ENCODE data around the gene SETMAR.

Gene SETMAR

DNA sequence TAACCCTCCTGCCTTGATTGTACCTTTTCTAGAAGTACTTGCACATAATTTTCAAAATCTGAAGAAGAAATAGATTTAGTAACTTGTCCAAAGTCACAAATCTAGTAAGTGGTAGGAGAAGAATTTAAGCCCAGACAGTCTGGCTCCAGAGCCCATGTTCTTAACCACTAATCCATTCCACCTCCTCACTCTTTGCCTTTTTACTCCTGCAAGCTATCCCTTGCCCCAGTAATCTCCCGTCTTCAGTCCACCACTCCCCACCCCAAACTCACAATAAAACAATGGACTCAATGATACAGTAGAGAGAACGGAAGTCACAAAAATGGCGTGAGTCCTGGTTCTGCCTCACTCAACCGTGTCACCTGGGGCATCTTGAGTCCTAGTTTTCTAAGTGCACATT, 48.7 kb downstream of the SETMAR start:
- H3K9me3 ChIP-seq (ENCODE audit: insufficient read depth, low read length): no peaks in the 10 kb centered on the region
- no peaks in the 10 kb centered on the region for H4K20me1 ChIP-seq (ENCODE audit: insufficient read depth, low read length)
- no peak overlapping the region for H3K4me3 ChIP-seq (ENCODE audit: low read length)
- H3K27me3 ChIP-seq (ENCODE audit: low read depth, low read length): no peaks in the 10 kb centered on the region
- TF ChIP-seq CTCF (IDR thresholded peaks at IDR 0.05; ENCODE audit: low read depth, low read length) (no peak), EZH2phosphoT487 (IDR thresholded peaks at IDR 0.05; ENCODE audit: low read depth) (no peak)
- no peak overlapping the region for H3K9ac ChIP-seq (ENCODE audit: low read length)
- H3K4me2 ChIP-seq (ENCODE audit: low read length): no peak overlapping the region
- H3K4me1 ChIP-seq (ENCODE audit: low read length): no peaks in the 10 kb centered on the region
- no peak overlapping the region for H3K27ac ChIP-seq (ENCODE audit: low read length)
- no peaks in the 10 kb centered on the region for H3K36me3 ChIP-seq (replicated peaks; ENCODE audit: low read depth, low read length)
- H2AFZ ChIP-seq (ENCODE audit: low read depth, low read length): no peak overlapping the region
- H3K79me2 ChIP-seq (ENCODE audit: low read length): no peaks in the 10 kb centered on the region

- no peak overlapping the region for H2AFZ ChIP-seq (ENCODE audit: low read depth, low read length)
- H3K79me2 ChIP-seq (ENCODE audit: low read length): no peaks in the 10 kb centered on the region
- H3K9me3 ChIP-seq (ENCODE audit: insufficient read depth, low read length): no peaks in the 10 kb centered on the region
- no peak overlapping the region for H3K9ac ChIP-seq (ENCODE audit: low read length)
- H3K4me1 ChIP-seq (ENCODE audit: low read length): no peaks in the 10 kb centered on the region
- H4K20me1 ChIP-seq (ENCODE audit: insufficient read depth, low read length): no peaks in the 10 kb centered on the region
- H3K27ac ChIP-seq (ENCODE audit: low read length): no peak overlapping the region
- TF ChIP-seq CTCF (IDR thresholded peaks at IDR 0.05; ENCODE audit: low read depth, low read length) (no peak), EZH2phosphoT487 (IDR thresholded peaks at IDR 0.05; ENCODE audit: low read depth) (no peak)
- no peaks in the 10 kb centered on the region for H3K27me3 ChIP-seq (ENCODE audit: low read depth, low read length)
- no peak overlapping the region for H3K4me2 ChIP-seq (ENCODE audit: low read length)
- no peak overlapping the region for H3K4me3 ChIP-seq (ENCODE audit: low read length)
- H3K36me3 ChIP-seq (replicated peaks; ENCODE audit: low read depth, low read length): no peaks in the 10 kb centered on the region
These were observed 52.4 kb downstream of the SETMAR start for GRCh38 chr3:4355401-4356219.

DNA sequence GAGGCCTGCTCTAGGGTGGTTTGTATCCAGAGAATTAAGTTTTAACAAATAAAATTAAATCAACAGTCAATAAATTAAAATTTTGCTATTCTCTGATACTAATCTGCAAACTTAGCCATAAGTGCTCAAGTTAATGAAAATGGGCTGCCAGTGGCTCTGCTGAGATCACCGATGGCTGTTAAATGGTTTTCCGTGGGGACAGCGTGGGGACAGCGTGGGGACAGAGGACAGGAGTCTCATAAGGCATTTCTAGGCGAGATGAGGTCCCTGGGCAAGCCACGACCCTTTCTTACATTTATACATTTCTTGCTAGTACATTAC, 53.0 kb downstream of the SETMAR start:
- TF ChIP-seq EZH2phosphoT487 (IDR thresholded peaks at IDR 0.05; ENCODE audit: low read depth) (no peak), CTCF (IDR thresholded peaks at IDR 0.05; ENCODE audit: low read depth, low read length) (no peak)
- Histone ChIP-seq H2AFZ (ENCODE audit: low read depth, low read length) (no peak overlapping the region), H3K9ac (ENCODE audit: low read length) (no peak overlapping the region), H3K4me1 (ENCODE audit: low read length) (no peaks in the 10 kb centered on the region), H3K27ac (ENCODE audit: low read length) (no peak overlapping the region), H3K4me2 (ENCODE audit: low read length) (no peak overlapping the region), H4K20me1 (ENCODE audit: insufficient read depth, low read length) (no peaks in the 10 kb centered on the region), H3K9me3 (ENCODE audit: insufficient read depth, low read length) (no peaks in the 10 kb centered on the region), H3K36me3 (replicated peaks; ENCODE audit: low read depth, low read length) (no peaks in the 10 kb centered on the region), H3K4me3 (ENCODE audit: low read length) (no peak overlapping the region), H3K79me2 (ENCODE audit: low read length) (no peaks in the 10 kb centered on the region), H3K27me3 (ENCODE audit: low read depth, low read length) (no peaks in the 10 kb centered on the region)

DNA sequence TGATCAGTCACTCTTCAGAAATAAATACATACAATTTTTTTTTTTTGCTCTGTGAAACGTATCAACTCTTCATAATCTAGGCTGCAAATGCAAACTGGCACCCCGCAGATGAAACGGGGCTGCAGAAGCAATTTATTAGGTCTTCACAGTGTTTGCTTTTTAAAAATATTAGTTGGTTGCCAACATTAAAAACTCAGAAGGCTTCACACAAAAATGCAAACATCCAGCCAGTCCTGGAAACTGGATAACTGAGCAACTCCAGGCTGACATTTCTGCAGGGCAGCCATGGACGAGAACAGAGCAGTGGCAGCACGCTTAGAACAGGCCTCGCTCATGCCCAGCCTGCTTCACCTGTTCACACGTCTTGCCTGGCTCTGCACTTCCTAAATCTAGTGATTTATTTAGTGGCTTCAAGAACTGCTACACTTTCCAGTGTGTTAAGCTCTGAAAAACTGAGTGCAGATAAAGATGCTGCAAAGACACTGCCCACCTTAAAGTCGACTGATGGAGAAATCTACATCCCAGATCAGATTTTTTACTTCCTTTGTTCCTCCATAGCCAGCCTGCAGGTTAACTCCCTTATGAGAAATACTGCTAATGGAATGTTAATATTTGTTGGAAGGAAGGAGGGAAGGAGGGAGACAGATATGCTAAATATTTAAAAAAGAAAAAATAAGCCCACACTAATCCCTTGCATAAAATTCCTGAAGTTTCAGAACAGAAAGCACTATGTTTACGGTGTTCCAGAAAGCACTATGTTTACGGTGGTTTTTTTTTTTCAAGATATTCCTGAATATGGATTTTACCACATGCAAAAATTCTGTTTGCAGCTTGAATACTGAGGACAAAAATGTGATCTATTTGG, 53.6 kb downstream of the SETMAR start:
- H3K4me1 ChIP-seq (ENCODE audit: low read length): no peaks in the 10 kb centered on the region
- no peak overlapping the region for H2AFZ ChIP-seq (ENCODE audit: low read depth, low read length)
- H3K9ac ChIP-seq (ENCODE audit: low read length): no peak overlapping the region
- no peak overlapping the region for H3K4me2 ChIP-seq (ENCODE audit: low read length)
- H3K79me2 ChIP-seq (ENCODE audit: low read length): no peaks in the 10 kb centered on the region
- no peak for TF ChIP-seq CTCF (IDR thresholded peaks at IDR 0.05; ENCODE audit: low read depth, low read length)
- TF ChIP-seq EZH2phosphoT487 (IDR thresholded peaks at IDR 0.05; ENCODE audit: low read depth): no peak
- H3K4me3 ChIP-seq (ENCODE audit: low read length): no peak overlapping the region
- no peak overlapping the region for H3K27ac ChIP-seq (ENCODE audit: low read length)
- no peaks in the 10 kb centered on the region for H3K27me3 ChIP-seq (ENCODE audit: low read depth, low read length)
- no peaks in the 10 kb centered on the region for H3K36me3 ChIP-seq (replicated peaks; ENCODE audit: low read depth, low read length)
- no peaks in the 10 kb centered on the region for H4K20me1 ChIP-seq (ENCODE audit: insufficient read depth, low read length)
- H3K9me3 ChIP-seq (ENCODE audit: insufficient read depth, low read length): no peaks in the 10 kb centered on the region
